GM23338 (cell line): ENCODE results near the gene RYR1. TPM values are rescaled to one million over a fixed set of nuclear protein-coding genes. Genes with fewer than 3 reads are reported as not detected.
"Not testable (repeated sequence)": the region's sequence is repeated elsewhere in the genome, so short reads cannot be mapped to it uniquely, and the experiment has no call there.

Experiments used
- ATAC-seq: fragments of 200-7000 bp; cut with Tn5 transposase; 3 replicates; pipeline ENCODE4 v1.9.1; 2020
- DNase-seq: peaks from one replicate; pipeline ENCODE4 v3.0.0-alpha.2; 2015; ENCODE audit warnings: low spot score
- H2AFZ ChIP-seq: fragments of 200-600 bp; sonication (generic); 2 replicates; pipeline ENCODE4 v1.8.0; 2016; ENCODE audit warnings: antibody characterized with exemption, mild to moderate bottlenecking, moderate library complexity
- H3F3A ChIP-seq: fragments of 200-600 bp; sonication (generic); replicated peaks from 2 replicates; pipeline ENCODE4 v1.8.0; 2017; ENCODE audit warnings: antibody characterized with exemption, mixed run types, low read depth
- H3K27ac ChIP-seq: fragments of 200-600 bp; sonication (generic); 2 replicates; pipeline ENCODE4 v1.6.1; 2016; ENCODE audit warnings: low read depth
- H3K27me3 ChIP-seq: fragments of 200-600 bp; sonication (generic); 2 replicates; pipeline ENCODE4 v1.8.0; 2016; ENCODE audit warnings: mild to moderate bottlenecking, mixed run types, moderate library complexity; ENCODE audit not compliant: insufficient read depth
- H3K36me3 ChIP-seq: fragments of 200-600 bp; sonication (generic); 2 replicates; pipeline ENCODE4 v1.8.0; 2016; ENCODE audit warnings: mild to moderate bottlenecking; ENCODE audit not compliant: insufficient read depth
- H3K4me1 ChIP-seq: fragments of 200-600 bp; sonication (generic); 2 replicates; pipeline ENCODE4 v1.8.0; 2016; ENCODE audit warnings: mild to moderate bottlenecking, moderate library complexity; ENCODE audit not compliant: insufficient read depth
- H3K4me2 ChIP-seq: fragments of 200-600 bp; sonication (generic); 2 replicates; pipeline ENCODE4 v1.7.1; 2017; ENCODE audit warnings: mixed run types
- H3K4me3 ChIP-seq: fragments of 200-600 bp; sonication (generic); 2 replicates; pipeline ENCODE4 v1.6.1; 2016; ENCODE audit warnings: mixed run types
- H3K79me2 ChIP-seq: fragments of 200-600 bp; sonication (generic); replicated peaks from 2 replicates; pipeline ENCODE4 v1.8.0; 2017; ENCODE audit warnings: mild to moderate bottlenecking; ENCODE audit not compliant: insufficient read depth
- H3K9me2 ChIP-seq: fragments of 200-600 bp; sonication (generic); 2 replicates; pipeline ENCODE4 v1.8.0; 2017; ENCODE audit not compliant: insufficient read depth
- H4K20me1 ChIP-seq: fragments of 200-600 bp; sonication (generic); replicated peaks from 2 replicates; pipeline ENCODE4 v1.8.0; 2017; ENCODE audit warnings: mild to moderate bottlenecking; ENCODE audit not compliant: insufficient read depth
- H3K27ac Mint-ChIP-seq: 2 replicates; pipeline ENCODE4 v1.8.0; 2020; ENCODE audit warnings: inconsistent platforms, mild to moderate bottlenecking, moderate library complexity, mixed read lengths
- H3K27me3 Mint-ChIP-seq: 3 replicates; pipeline ENCODE4 v1.8.0; 2022; ENCODE audit warnings: low read depth, mild to moderate bottlenecking, moderate library complexity, mixed read lengths, inconsistent platforms; ENCODE audit not compliant: insufficient read depth, poor library complexity
- H3K36me3 Mint-ChIP-seq: 3 replicates; pipeline ENCODE4 v1.8.0; 2021; ENCODE audit warnings: low read depth, mild to moderate bottlenecking, inconsistent platforms, moderate library complexity, mixed read lengths
- H3K4me1 Mint-ChIP-seq: 3 replicates; pipeline ENCODE4 v1.8.0; 2020; ENCODE audit warnings: mild to moderate bottlenecking, inconsistent platforms, mixed read lengths
- H3K4me3 Mint-ChIP-seq: 3 replicates; pipeline ENCODE4 v1.8.0; 2021; ENCODE audit warnings: moderate library complexity, mild to moderate bottlenecking, inconsistent platforms, mixed read lengths
- H3K9me3 Mint-ChIP-seq: 3 replicates; pipeline ENCODE4 v1.8.0; 2020; ENCODE audit warnings: moderate library complexity, mild to moderate bottlenecking, inconsistent platforms, mixed read lengths
- ETS1 ChIP-seq: IDR thresholded peaks from 2 replicates; pipeline ENCODE4 v1.6.1; 2016; ENCODE audit warnings: antibody characterized with exemption
- JUNB ChIP-seq: IDR thresholded peaks from one replicate; pipeline ENCODE4 v1.6.1; 2016; ENCODE audit warnings: antibody characterized with exemption; ENCODE audit not compliant: unreplicated experiment
- STAT1 ChIP-seq: IDR thresholded peaks from one replicate; pipeline ENCODE4 v1.6.1; 2016; ENCODE audit warnings: antibody characterized with exemption; ENCODE audit not compliant: unreplicated experiment
- ZNF114 ChIP-seq: fragments of 250-450 bp; sonication (Bioruptor Pico); IDR thresholded peaks from 2 replicates; pipeline ENCODE4 v1.5.0; 2020; ENCODE audit warnings: mild to moderate bottlenecking, moderate library complexity
- polyA plus RNA-seq: library from polyadenylated mRNA; unstranded; fragments of >200 nt; fragmentation: Nextera tagmentation; extraction: Ambion mirVana; gene quantifications from 2 replicates; pipeline ENCODE4 v1.2.1, GENCODE V29; 2016
- total RNA-seq: library from RNA; depleted of rRNA; stranded (reverse); fragments of >200 nt; shearing (Covaris generic); gene quantifications from 2 replicates; pipeline ENCODE4 v1.2.3, GENCODE V29; 2014
- TF ChIP-seq, protein P1 (sequence below): fragments of 250-450 bp; sonication (Bioruptor Pico); IDR thresholded peaks from 2 replicates; pipeline ENCODE4 v1.5.0; 2020; ENCODE audit warnings: mild to moderate bottlenecking, moderate library complexity
- TF ChIP-seq, protein P2 (sequence below): IDR thresholded peaks from one replicate; pipeline ENCODE4 v1.6.1; 2018; ENCODE audit warnings: antibody characterized with exemption; ENCODE audit not compliant: unreplicated experiment

The RYR1 gene
- total and polyA plus RNA-seq, 2 experiments from 2014 or later: 4.0 to 26.7 TPM

GRCh38 chr19:38517980-38518379 is 84.5 kb downstream of the RYR1 start:
- not testable (repeated sequence) for H3K4me3 ChIP-seq, H3K4me1 Mint-ChIP-seq, H2AFZ ChIP-seq, H3K4me3 Mint-ChIP-seq, H3K27ac ChIP-seq, H3K4me1 ChIP-seq, H3K9me3 Mint-ChIP-seq, H3F3A ChIP-seq, ATAC-seq, H3K36me3 ChIP-seq, H3K4me2 ChIP-seq, H3K79me2 ChIP-seq, H3K27ac Mint-ChIP-seq, H3K9me2 ChIP-seq, DNase-seq, H3K27me3 ChIP-seq, H4K20me1 ChIP-seq
- peaks cover 44% of the 10 kb centered on the region for H3K36me3 Mint-ChIP-seq
- H3K27me3 Mint-ChIP-seq: peaks cover 14% of the 10 kb centered on the region

GRCh38 chr19:38519168-38519567 is 85.7 kb downstream of the RYR1 start:
- no peaks in the 10 kb centered on the region for H3K27me3 ChIP-seq
- Mint-ChIP-seq H3K4me3 (no peak overlapping the region), H3K27me3 (peaks cover 14% of the 10 kb centered on the region), H3K9me3 (no peaks in the 10 kb centered on the region), H3K4me1 (no peaks in the 10 kb centered on the region), H3K36me3 (peaks cover 43% of the 10 kb centered on the region), H3K27ac (no peak overlapping the region)
- H4K20me1 ChIP-seq: no peaks in the 10 kb centered on the region; the same call in 1 of the 2 replicates
- H2AFZ ChIP-seq: no peak overlapping the region
- no peak overlapping the region for H3K4me3 ChIP-seq
- ATAC-seq: no peak
- H3K79me2 ChIP-seq: no peaks in the 10 kb centered on the region
- DNase-seq: no peak
- TF ChIP-seq, protein P1, sequence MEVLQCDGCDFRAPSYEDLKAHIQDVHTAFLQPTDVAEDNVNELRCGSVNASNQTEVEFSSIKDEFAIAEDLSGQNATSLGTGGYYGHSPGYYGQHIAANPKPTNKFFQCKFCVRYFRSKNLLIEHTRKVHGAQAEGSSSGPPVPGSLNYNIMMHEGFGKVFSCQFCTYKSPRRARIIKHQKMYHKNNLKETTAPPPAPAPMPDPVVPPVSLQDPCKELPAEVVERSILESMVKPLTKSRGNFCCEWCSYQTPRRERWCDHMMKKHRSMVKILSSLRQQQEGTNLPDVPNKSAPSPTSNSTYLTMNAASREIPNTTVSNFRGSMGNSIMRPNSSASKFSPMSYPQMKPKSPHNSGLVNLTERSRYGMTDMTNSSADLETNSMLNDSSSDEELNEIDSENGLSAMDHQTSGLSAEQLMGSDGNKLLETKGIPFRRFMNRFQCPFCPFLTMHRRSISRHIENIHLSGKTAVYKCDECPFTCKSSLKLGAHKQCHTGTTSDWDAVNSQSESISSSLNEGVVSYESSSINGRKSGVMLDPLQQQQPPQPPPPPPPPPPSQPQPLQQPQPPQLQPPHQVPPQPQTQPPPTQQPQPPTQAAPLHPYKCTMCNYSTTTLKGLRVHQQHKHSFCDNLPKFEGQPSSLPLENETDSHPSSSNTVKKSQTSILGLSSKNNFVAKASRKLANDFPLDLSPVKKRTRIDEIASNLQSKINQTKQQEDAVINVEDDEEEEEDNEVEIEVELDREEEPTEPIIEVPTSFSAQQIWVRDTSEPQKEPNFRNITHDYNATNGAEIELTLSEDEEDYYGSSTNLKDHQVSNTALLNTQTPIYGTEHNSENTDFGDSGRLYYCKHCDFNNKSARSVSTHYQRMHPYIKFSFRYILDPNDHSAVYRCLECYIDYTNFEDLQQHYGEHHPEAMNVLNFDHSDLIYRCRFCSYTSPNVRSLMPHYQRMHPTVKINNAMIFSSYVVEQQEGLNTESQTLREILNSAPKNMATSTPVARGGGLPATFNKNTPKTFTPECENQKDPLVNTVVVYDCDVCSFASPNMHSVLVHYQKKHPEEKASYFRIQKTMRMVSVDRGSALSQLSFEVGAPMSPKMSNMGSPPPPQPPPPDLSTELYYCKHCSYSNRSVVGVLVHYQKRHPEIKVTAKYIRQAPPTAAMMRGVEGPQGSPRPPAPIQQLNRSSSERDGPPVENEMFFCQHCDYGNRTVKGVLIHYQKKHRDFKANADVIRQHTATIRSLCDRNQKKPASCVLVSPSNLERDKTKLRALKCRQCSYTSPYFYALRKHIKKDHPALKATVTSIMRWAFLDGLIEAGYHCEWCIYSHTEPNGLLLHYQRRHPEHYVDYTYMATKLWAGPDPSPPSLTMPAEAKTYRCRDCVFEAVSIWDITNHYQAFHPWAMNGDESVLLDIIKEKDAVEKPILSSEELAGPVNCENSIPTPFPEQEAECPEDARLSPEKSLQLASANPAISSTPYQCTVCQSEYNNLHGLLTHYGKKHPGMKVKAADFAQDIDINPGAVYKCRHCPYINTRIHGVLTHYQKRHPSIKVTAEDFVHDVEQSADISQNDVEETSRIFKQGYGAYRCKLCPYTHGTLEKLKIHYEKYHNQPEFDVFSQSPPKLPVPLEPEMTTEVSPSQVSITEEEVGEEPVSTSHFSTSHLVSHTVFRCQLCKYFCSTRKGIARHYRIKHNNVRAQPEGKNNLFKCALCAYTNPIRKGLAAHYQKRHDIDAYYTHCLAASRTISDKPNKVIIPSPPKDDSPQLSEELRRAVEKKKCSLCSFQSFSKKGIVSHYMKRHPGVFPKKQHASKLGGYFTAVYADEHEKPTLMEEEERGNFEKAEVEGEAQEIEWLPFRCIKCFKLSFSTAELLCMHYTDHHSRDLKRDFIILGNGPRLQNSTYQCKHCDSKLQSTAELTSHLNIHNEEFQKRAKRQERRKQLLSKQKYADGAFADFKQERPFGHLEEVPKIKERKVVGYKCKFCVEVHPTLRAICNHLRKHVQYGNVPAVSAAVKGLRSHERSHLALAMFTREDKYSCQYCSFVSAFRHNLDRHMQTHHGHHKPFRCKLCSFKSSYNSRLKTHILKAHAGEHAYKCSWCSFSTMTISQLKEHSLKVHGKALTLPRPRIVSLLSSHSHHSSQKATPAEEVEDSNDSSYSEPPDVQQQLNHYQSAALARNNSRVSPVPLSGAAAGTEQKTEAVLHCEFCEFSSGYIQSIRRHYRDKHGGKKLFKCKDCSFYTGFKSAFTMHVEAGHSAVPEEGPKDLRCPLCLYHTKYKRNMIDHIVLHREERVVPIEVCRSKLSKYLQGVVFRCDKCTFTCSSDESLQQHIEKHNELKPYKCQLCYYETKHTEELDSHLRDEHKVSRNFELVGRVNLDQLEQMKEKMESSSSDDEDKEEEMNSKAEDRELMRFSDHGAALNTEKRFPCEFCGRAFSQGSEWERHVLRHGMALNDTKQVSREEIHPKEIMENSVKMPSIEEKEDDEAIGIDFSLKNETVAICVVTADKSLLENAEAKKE (CRISPR knock-in tag): no peak
- TF ChIP-seq ETS1 (no peak), ZNF114 (CRISPR knock-in tag) (no peak), STAT1 (no peak), JUNB (no peak)
- TF ChIP-seq, protein P2, sequence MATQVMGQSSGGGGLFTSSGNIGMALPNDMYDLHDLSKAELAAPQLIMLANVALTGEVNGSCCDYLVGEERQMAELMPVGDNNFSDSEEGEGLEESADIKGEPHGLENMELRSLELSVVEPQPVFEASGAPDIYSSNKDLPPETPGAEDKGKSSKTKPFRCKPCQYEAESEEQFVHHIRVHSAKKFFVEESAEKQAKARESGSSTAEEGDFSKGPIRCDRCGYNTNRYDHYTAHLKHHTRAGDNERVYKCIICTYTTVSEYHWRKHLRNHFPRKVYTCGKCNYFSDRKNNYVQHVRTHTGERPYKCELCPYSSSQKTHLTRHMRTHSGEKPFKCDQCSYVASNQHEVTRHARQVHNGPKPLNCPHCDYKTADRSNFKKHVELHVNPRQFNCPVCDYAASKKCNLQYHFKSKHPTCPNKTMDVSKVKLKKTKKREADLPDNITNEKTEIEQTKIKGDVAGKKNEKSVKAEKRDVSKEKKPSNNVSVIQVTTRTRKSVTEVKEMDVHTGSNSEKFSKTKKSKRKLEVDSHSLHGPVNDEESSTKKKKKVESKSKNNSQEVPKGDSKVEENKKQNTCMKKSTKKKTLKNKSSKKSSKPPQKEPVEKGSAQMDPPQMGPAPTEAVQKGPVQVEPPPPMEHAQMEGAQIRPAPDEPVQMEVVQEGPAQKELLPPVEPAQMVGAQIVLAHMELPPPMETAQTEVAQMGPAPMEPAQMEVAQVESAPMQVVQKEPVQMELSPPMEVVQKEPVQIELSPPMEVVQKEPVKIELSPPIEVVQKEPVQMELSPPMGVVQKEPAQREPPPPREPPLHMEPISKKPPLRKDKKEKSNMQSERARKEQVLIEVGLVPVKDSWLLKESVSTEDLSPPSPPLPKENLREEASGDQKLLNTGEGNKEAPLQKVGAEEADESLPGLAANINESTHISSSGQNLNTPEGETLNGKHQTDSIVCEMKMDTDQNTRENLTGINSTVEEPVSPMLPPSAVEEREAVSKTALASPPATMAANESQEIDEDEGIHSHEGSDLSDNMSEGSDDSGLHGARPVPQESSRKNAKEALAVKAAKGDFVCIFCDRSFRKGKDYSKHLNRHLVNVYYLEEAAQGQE: no peak
- 0 out of 2 replicates have a peak, but pooled peaks cover 3% of the 10 kb centered on the region for H3K36me3 ChIP-seq
- H3K4me1 ChIP-seq: 0 out of 2 replicates have a peak, but pooled peaks cover 4% of the 10 kb centered on the region
- H3K4me2 ChIP-seq: no peak overlapping the region
- H3K27ac ChIP-seq: no peak overlapping the region
- H3K9me2 ChIP-seq: no peaks in the 10 kb centered on the region
- 0 out of 2 replicates have a peak, but pooled peaks cover 5% of the 10 kb centered on the region for H3F3A ChIP-seq
